GM19328 (cell line): Measurements from ENCODE around the gene PSPN.
A peak's percentile ranks its signal among the peaks of the same experiment; 100 is the strongest.

Experiments used
- ATAC-seq: cut with Tn5 transposase; IDR thresholded peaks from one replicate; pipeline ENCODE4 v1.9.1; 2021; ENCODE audit warnings: mild to moderate bottlenecking, moderate library complexity; ENCODE audit not compliant: unreplicated experiment

PSPN gene, protein sequence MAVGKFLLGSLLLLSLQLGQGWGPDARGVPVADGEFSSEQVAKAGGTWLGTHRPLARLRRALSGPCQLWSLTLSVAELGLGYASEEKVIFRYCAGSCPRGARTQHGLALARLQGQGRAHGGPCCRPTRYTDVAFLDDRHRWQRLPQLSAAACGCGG

DNA sequence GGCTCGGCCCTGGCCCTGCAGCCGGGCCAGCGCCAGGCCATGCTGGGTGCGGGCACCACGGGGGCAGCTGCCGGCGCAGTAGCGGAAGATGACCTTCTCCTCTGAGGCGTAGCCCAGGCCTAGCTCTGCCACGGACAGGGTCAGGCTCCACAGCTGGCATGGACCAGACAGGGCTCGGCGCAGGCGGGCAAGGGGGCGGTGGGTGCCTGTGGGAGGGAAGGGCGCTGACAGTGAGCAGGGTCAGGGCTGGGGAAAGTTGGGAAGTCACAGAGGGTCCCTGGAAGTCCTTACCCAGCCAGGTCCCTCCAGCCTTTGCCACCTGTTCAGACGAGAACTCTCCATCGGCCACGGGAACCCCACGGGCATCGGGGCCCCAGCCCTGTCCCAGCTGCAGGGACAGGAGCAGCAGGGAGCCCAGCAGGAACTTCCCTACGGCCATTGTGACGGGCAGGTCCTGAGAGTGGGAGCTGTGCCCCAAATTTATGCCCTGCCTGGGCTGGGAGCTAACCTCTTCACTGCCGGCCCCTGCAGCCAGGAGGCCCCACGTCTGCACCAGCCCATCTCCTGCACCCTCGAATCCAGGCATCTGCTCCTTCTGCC lies at the start of gene PSPN:
Gene PSPN, minus strand, starts transcription at position 523 of the 600 bp plus-strand sequence. Its CDS starts 84 bp downstream, at position 439.
- no peak for ATAC-seq

DNA sequence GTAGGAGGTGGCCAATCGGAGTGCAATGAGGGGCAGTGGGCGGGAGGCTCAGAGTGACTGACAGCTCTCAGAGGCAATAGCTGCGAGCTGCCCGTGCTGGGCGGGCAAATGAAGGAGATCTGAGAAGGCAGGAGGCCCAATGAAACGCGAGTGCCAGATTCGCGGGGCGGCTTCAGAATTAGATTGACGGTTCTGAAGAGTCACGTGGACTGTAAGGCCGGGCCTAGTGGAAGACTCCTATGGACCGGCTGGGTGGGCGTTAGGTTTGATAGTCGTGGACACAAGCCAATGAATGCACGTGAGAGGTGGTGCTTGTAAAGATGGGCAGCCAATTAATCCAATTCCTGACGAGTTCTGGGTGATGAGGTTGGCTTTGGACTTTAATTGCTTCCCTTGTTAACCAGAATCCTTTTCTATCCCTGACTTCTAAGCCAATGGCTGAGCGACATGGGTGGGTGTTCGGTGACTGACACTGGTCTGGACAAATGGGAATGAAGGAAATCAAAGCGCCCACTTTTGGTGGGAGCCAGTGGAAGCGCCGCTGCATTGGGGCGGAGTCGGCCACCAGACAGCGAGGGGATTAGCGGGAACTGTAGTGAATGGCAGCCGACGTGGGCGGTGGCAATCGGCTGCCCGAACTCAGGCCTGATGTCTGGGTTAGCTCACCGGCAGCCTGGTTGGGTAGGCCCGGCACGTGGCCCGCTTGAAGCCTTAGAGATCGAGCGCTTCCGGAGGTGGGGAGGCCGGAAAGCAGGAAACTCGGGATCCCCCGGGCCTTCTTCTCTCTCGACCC lies 49.4 kb upstream of the PSPN start:
- ATAC-seq, result peak; percentile 84

DNA sequence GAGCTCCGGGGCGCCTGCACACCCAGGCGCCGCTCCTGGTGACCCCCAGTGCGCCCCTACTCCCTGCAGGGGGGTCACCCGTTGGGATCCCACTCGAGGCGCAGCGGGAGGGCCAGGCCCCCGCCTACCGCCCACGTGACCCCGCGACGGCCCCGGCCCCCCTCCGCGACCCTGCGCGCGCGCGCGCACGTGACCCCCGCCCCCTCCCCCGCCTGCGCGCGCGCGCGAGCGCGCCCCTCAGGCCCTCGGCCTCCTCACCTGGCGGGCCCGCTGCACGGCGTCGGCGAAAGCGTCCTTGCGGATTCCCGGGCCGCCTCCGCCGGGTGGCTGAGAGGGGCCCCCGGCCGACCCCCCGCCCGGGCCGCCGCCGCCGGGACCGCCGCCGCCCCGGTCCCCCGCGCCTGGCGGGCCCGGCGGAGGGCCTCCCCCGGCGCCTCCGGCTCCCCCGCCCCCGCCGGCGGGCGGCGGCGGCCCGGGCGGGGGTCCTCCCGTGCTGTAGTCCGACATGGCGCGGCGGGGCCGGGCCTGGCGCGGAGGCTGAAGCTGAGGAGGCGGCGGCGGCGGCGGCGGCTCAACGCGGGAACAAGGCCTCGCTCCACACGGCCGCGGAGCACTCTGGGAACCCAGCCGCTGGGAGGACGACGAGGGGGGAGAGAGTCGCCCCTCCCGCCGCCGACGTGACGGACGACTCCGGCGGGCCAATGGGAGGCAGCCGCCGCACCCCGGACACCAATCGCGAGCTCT lies 48.6 kb upstream of the PSPN start, which contains the start of gene KHSRP:
Gene KHSRP, minus strand, starts transcription at position 617 of the 744 bp plus-strand sequence. Its CDS starts 110 bp downstream, at position 507.
- ATAC-seq, result no peak

DNA sequence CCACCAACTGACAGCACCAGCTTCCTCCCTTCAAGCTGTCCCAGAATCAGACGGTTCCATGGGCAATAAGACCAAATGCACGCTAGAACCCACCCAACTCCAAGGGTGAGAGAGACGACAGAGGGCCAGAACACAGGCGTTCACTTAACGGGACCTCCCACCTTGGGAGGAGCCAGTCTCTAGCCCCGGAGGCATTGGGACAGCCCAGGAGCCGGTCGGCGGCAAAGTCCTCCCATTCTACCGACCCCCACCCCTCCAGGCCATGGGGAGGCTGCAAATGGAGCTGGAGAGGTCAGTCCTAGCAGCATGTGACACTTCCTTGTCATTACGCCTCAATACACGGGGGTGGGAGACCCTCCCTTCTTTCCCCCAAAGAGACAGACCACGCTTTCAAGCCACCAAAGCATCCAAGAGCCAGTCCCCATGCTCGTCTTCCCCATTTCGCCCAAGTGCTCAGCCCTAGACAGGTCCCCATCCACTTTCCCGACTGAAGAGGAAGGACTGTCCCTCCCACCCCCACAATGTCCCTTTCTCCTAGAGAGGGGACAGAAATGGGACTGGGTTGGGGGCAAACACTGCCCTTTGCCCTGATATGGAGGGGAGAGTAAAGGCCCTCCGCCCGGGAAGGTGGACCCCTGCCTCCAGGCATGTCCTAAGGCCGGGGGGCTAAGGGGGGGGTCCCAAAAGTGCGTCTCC lies 47.9 kb upstream of the PSPN start:
- no peak for ATAC-seq

DNA sequence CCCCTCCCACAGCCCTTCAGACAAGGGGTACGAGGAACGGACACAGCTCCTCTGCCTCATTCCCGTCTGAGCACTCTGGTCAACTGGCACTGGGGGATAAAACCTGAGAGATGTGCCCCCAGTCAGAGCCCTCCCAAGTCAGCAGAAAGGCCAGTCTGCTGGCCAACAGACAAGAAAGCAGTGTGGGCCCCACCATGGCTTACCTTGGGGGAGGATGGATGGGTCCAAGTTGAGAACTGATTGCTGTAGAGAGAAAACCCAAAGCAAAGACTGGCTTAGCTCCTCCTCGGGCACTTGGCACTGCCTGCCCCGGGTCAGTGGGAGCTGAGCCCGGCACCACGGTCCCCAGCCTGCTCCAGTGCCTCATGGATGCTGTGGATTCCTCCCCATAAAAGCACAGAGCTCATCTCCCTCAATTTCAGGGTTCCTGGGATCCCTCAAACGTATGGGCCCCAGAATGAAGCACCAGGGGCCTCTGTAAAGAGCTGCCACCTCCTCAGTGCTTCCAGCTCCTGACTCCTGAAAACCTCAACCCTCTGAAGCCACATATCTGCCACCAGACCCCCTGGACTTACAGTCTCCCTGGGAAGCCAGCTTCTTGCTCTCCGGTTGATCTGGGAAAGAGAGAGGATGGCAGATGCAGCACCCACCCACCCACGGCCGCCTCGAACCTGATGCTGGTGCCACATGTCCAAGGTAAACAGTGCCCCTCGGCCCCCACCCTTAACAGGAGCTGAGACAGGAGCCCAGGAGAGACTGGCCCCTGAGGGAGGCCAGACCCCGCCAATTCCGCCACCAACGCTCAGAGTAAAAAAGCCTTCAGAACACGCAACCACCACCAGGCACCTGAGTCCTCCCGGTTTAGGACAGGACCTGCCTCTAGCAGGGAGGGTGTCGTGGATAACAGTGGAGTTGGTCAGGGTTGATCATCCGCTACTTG lies 45.6 kb upstream of the PSPN start:
- no peak for ATAC-seq

DNA sequence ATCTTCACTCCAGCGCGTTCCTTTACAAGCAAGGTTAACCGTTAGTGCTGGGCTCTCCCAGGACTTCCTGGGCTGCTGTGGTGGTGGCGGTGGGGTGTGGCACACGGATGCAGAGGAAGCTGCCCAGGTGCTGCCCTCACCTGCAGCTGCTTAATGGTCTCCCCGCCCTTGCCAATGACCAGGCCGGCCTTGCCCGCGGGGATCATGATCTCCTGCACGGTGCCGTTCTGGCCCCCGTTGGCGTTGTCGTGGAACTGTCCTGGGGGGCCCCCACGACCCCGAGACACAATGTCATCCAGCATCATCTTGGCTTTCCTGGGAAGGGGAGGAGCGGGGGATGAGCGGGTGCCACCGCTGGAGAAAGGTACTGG lies 42.8 kb upstream of the PSPN start:
- no peak for ATAC-seq

DNA sequence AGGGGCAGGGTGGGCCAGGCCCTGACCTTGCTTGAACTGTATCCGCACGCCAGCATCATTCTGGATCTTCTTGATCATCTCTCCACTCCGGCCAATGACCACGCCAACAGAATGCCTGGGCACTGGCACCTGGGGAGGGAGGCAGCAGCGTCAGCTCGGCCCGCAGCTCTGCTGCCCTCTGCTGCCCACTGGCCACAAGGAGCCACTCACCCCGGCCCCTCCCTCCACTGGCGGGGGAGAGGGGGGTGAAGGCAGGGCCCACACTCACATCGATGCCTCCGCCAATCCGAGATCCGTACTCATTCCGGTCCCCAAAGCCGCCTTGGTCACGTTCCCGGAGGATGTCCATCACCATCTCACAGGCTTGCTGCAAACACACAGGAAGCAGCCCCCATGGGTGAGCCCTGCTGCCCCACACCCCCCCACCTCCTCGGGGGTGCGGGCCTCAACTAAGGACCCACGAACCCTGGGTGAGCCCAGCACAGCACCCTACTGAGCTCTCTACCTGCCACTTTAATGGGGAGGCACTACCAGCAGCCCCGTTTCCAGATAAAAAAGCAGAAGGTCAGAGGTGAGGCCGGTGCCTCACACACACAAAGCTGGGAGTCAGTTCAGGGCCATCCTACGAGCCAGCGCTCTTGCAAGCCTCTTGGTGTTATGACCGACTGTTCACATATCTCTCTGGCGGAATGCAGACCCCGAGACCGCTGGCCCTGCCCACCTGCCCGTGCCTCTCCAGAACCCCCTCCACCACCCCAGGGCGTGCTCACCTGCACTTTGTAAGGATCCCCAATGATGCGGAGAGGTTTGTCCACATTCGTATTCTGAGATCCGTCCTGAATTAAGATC lies 42.2 kb upstream of the PSPN start:
- no peak for ATAC-seq

DNA sequence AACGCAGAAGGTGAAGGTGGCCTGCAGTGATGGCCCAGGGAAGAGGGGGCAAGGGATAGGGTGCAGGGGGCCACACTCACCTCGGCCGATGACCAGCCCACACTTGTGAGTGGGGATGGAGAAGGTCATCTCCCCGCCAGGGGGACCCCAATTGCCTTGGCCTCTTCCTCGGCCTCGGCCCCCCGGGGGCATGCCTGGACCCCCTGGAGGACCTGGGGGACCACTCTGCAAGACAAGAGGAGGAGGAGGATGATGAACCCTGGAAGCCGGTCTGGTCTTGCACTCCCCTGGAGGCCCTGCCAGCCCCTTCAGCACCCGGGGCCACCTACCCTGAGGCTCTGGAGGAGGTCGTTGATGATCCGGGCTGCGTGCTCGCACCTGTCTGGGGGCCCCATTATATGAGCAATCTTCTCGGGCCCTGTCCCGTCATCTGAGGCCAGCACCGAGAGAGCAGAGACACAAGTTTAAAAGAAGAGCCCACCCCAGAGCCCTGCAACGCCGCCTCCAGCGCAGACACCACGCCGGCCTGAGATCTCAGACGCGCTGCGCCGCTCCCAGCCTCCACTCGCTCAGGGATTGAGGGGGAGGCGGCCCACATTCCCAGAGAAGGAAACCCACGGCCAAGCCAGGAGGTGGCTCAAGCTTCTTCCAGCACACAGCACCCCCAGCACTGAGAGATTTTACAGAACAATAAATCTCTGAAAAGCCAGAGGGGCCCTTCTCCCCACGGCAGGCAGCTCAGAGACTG lies 41.1 kb upstream of the PSPN start:
- no peak for ATAC-seq

DNA sequence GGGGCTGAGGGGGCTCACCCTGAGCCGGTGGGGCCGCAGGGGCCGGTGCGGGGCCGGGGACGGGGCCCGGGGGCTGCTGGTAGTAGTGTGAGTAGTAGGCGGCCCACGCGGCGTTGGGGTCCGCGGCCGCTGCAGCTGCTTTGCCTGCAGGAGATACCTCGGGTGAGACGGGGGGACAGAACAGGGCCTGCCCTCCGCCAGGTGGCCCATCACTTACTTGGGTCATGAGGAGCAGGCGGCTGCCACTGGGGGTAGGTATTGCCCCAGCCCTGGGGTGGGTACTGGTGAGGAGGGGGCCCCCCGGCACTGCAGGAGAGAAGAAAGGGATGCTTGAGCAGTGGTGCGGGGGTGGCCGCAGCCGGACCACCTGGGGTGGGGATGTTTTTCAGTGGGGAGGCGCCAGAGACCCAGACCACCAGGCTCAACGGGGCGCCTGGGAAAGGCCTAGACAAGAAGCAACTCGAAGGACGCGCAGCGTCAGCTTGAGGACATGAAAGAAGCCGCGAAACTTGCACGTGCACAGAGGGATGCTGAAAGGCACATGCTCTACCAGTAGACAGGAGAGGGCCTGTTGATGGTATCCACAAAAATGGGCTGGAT lies 40.0 kb upstream of the PSPN start:
- no peak for ATAC-seq

DNA sequence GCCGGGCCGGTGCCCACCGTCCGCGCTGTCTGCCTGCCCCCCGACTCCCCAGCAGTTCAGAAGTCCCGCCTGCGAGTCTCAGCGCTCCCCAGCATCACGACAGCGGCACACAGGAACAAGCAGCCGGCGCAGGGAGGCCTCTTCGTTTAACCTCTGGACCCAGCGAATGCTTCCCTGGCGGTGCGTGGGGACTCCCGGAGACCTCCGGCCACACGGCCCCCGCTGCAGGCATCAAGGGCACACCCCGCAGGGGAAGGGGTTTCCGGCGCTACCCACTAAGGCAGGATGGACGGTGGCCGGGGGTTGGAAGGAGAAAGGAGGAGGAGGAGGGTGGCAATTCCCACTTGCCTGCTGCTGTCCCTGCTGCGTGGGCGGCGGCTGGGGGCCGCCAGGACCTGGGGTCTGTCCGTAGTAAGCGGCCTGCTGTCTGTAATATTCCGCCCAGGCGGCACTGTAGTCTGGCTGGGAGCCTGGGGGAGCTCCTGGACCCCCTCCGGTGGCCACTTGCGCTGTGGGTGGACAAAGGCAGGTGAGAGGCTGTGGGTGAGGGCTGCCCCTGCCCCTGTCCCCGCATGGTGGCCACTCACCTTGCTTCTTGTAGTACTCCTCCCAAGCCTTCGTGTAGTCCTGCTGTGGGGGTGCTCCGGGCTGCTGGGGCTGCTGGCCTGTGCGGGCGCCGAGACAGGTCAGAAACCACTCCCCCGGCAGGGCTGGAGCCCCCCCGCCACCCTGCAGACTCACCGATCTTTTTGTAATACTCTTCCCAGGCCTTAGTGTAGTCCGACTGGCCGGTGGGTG lies 39.3 kb upstream of the PSPN start:
- no peak for ATAC-seq

DNA sequence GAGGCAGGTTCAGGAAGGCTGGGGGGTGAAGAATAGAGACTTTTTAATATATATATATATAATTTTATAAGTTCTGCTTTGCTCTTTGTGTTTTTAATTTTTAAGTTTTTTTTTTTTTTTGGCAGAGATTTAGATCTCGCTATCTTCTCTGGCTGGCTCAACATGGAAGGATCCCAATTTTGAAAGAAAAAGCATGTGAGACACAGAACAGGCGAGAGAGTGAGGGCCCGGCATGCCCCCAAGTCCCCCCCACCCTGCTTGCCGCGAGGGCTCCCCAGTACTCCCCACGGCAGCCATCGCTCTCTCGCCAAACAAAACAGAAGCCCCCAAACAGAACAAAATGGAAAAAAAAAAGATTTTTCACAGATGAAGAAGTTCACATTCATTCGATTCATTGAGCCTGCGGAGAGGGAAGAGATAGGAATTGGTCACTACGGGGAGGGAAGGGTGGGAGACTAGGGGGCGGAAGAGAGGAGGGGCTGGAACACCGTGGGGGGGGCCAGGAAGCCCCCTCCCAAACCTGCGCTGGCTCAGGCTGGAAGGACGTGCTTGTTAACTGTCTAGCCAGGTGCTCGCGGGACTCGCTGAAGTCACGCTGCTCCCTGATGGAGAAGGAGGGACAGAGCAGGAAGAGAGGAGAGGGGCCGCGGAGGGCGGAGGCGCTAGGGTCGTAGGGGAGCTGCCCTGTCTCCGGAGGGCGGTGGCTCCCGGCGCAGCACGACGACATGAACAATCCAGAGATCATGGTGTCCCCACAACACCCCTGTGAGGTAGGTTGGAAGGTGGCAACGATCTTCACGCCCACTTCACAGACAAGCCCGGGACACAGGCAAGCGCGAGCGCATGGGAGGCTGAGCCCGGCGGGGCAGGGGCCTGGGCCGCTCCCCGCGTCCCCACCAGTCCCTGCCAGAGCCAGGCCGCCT lies 38.2 kb upstream of the PSPN start:
- no peak for ATAC-seq

DNA sequence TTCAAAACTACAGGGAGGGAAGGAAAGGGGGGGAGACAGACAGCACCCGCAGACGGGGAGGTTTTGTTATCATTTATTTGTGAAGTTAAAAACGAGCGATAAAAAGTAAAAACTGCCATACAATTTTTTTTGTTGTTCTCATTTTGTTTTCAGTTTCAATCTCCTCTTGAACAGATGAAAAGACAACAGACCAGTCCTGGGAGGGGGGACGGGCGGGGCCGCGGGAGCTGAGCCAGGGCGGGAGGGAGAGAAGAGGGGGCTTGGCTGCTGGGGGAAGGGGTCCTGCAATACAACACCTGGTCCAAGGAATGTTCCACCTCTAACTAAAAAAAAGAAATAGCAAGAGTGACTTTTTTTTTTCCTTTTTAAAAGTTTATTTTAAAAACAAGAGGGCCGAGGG lies 37.6 kb upstream of the PSPN start:
- ATAC-seq, result no peak

DNA sequence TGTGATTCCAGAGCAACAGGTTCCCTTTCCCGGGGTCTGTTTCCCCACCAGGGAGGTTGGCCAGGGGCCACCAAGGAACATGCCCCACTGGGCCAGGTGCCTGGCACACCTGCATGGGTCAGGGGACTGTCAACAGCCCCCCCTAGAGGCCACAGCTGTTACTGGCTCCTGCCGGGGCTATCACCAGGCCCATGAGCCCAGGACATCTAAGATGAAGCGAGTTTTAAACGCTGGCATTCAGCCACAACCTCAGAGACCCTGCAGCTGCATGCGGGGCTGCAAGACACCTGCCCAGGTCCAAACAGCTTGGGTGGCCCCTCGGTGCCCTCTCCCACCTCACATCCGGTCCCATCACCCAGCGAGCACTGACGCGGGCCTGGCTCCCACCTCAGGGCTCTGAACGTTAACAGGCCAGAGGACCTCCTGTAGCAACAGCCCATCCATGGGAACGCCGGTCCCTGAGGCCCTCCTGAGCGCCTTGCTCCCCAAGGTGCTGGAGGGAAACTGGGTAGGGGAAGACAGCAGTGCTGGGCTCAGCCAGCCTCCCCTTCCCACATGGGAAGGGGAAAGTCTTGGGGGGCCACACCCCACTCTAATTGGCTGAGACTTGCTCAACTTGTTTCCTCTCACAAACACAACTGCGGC lies 36.8 kb upstream of the PSPN start:
- ATAC-seq, result no peak

DNA sequence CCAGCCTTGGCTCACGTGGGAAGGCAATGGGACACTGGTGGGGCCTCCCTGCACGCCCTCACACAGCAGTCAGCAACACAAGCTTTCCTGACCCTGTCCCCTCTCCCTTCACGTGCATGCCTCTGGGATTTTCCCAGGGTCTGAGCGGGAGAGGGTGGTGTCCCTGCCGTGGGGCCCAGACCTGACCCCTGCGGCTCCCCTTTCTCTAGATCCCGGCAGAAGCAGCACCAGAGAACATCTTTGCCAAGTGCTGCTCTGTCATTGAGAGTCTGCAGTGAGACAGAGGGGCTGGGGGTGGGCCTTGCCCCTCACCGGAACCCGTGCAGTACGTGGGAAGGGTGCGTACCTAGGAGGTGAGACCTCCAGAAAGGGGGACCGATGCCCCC lies 36.3 kb upstream of the PSPN start:
- ATAC-seq, result no peak

DNA sequence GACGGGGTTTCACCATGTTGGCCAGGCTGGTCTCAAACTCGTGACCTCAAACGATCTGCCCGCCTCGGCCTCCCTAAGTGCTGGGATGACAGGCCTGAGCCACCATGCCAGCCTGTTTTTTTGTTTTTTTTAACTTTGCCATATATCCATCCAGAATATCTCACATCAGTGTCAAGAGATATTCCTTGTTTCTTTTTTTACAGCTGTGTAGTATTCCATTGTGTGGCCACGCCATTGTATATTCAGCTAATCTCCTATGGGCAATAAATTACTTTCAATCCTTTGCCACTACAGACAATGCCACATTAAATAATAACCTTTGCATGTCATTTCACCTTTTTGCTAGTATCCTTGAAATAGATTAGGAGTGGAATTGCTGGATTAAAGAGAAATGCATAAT lies 33.6 kb upstream of the PSPN start:
- ATAC-seq, result no peak
